Psoas muscle (tissue), 8 donors: ENCODE data around the gene IL34. TPM values are rescaled to one million over a fixed set of nuclear protein-coding genes. Genes with fewer than 3 reads are reported as not detected.
"Not testable (repeated sequence)": the region's sequence is repeated elsewhere in the genome, so short reads cannot be mapped to it uniquely, and the experiment has no call there.

Experiments used
- ATAC-seq, 4 donors: fragments of 200-7000 bp; cut with Tn5 transposase; one replicate each; pipeline ENCODE4 v1.9.1; 2020; ENCODE audit warnings: moderate library complexity in 3 of 4, mild to moderate bottlenecking in 2 of 4
- DNase-seq, 2 donors: peaks; one replicate each; pipeline ENCODE4 v3.0.0-alpha.2; 2020
- H3K27ac ChIP-seq: fragments of 200-600 bp; one replicate; pipeline ENCODE4 v1.8.0; 2022
- H3K27me3 ChIP-seq, 3 donors: fragments of 200-600 bp in 1 of 3; one replicate each; pipeline versions ENCODE4 v1.6.1 to v1.8.0; 2013 to 2022; ENCODE audit warnings: low read length in 2 of 3, mild to moderate bottlenecking in 2 of 3, moderate library complexity in 1 of 3; ENCODE audit not compliant: insufficient read depth in 3 of 3
- H3K36me3 ChIP-seq, 2 donors: fragments of 200-600 bp in 1 of 2; one replicate each; pipeline versions ENCODE4 v1.6.1 to v1.8.0; 2013 to 2022; ENCODE audit warnings: low read depth in 1 of 2, mild to moderate bottlenecking in 1 of 2, moderate library complexity in 1 of 2; ENCODE audit not compliant: insufficient read depth in 1 of 2
- H3K4me1 ChIP-seq: fragments of 200-600 bp; one replicate; pipeline ENCODE4 v1.8.0; 2022
- H3K4me3 ChIP-seq: fragments of 200-600 bp; one replicate; pipeline ENCODE4 v1.8.0; 2022; ENCODE audit warnings: mild to moderate bottlenecking
- H3K9me3 ChIP-seq: fragments of 200-600 bp; one replicate; pipeline ENCODE4 v1.8.0; 2022
- CTCF ChIP-seq: fragments of 200-600 bp; IDR thresholded peaks from one replicate; pipeline ENCODE4 v1.8.0; 2022; ENCODE audit warnings: antibody characterized with exemption
- whole genome bisulfite sequencing, 3 donors: extraction: QIAGEN DNeasy Blood & Tissue Kit; methylation state at CpG; one replicate each; pipeline versions ENCODE4 v1.1.6 to v1.1.7; 2013; 5-methylcytosine and 5-hydroxymethylcytosine counted together
- intact Hi-C, 2 donors: fragments of 100-400 bp; cut with DNase I; formaldehyde crosslinking; loops; one replicate each; pipeline versions ENCODE4 v1.11.0 to v1.14.2; 2022
- polyA plus RNA-seq, 3 donors: library from polyadenylated mRNA; stranded (reverse); fragments of 200-250 nt; gene quantifications; one replicate each; pipeline ENCODE4 v1.2.3, GENCODE V29; 2013
- total RNA-seq, 4 donors: library from RNA; stranded (reverse); fragmentation: NEBNext Ultra II Directional in 2 of 4; extraction: Animal tissue kit (Norgen Biotek cat#: 25700) in 2 of 4; gene quantifications; one replicate each; pipeline versions ENCODE4 v1.2.1 to v1.2.4, GENCODE V29; 2021 to 2023
- donor health status: healthy with polysubstance abuse.
- donor health status: DM: no; HTN: no; CAD: no; lungs with moderate emphysema.
- donor health status: Bipolar disorder and iron deficiency.
- donor health status: healthy.
- donor health status: DM: yes; HTN: yes; CAD: no.
- donor health status: DM: no; HTN: no; CAD: no.
- donor health status: DM: no; HTN: no; CAD: no.
- donor health status: DM: yes; HTN: yes; CAD: no.

Gene IL34
- total and polyA plus RNA-seq, 7 donors: 0.89 to 18.5 (median 6.5) TPM

DNA sequence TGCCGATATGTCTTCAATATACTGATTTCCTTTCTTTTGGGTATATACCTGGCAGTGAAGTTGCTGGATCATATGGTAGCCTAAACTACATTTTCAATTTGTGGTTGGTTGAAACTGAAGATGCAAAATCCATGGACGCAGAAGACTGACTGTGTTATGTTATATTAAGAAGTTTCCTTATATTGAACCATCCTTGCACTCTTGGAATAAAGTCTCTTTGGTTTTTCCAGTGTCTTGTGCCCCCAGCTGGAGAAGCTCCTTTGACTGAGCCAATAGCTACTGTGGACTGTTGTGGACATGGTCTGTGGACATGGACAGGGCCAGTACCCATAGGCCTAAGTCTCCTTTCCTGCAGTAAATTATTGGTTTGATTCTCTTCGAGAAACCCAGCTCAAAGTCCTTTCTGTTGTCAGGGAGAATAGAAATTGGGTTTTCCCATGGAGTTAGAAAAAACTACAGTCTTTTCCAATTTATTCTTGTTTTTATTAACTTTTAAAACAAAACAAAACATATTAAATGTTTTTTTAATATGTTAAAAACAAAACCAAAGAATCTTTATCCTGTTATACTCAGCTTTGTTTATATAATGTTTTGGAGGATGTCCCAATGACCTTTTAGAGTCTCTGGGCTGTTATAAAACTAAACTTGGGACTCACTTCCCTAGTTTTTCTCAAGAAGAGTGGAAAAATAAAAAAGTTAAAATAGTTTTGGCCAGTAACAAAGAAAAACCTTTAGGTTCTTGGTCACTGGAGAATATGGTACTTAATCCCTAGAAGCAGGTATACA is 15.2 kb upstream of the IL34 start:
- Histone ChIP-seq H3K9me3 (no peaks in the 10 kb centered on the region), H3K4me1 (no peaks in the 10 kb centered on the region), H3K4me3 (no peak overlapping the region), H3K27ac (no peak overlapping the region), H3K36me3 (no peaks in the 10 kb centered on the region), H3K27me3 (no peaks in the 10 kb centered on the region)
- intact Hi-C loops: no loop called here
- WGBS, 3 donors: 75 to 88% (median 76%) methylated on average over 3 of the region's 3 CpGs
- TF ChIP-seq CTCF: no peak
- no peak for ATAC-seq
- no peak for DNase-seq

GRCh38 chr16:70632273-70632672 is 14.1 kb upstream of the IL34 start:
- intact Hi-C loops: no loop called here
- WGBS, 3 donors: 85 to 88% (median 86%) methylated on average over 5 of the region's 5 CpGs
- no peak for ATAC-seq
- Histone ChIP-seq H3K27ac (no peak overlapping the region), H3K27me3 (no peaks in the 10 kb centered on the region), H3K4me3 (no peak overlapping the region), H3K36me3 (no peaks in the 10 kb centered on the region), H3K9me3 (no peaks in the 10 kb centered on the region), H3K4me1 (no peaks in the 10 kb centered on the region)
- no peak for TF ChIP-seq CTCF
- DNase-seq: no peak

DNA sequence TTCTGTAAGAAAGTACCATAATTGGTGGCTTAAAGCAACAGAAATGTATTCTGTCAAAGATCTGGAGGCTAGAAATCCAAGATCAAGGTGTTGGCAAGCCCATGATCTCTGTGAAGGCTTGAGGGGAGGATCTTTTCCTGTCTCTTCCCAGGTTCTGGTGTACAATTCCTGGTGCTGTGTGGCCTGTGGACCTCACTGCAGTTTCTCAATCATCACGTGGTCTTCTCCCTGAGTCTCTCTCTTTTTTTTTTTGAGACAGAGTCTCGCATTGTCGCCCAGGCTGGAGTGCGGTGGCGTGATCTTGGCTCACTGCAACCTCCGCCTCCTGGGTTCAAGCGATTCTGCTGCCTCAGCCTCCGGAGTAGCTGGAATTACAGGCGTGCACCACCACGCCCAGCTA is 12.7 kb upstream of the IL34 start:
- H3K4me3 ChIP-seq, ATAC-seq, DNase-seq, intact Hi-C loops, H3K9me3 ChIP-seq, H3K36me3 ChIP-seq, H3K27ac ChIP-seq, H3K4me1 ChIP-seq, H3K27me3 ChIP-seq: not testable (repeated sequence)
- 88 to 89% (median 89%) methylated on average over 10 of the region's 10 CpGs for WGBS, 3 donors

DNA sequence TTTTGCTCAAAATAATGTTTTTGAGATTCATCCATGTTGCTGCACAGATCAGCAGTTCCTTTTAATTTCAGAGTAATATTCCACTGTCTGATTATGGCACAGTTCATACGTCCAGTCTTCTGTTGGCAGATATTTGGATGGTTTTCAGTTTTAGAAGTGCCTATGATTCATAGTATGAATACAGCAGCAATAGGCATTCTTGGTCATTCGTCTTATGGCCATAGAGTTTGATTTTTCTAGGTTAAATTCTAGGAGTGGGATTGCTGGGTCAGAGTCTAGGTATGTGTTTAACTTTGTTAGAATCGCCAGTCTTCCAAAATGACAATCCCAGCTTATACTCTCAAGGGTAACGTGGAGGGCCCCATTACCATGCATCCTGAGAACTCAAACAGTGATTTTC is 11.5 kb upstream of the IL34 start:
- intact Hi-C loops: no loop called here
- Histone ChIP-seq H3K36me3 (no peaks in the 10 kb centered on the region), H3K27ac (no peak overlapping the region), H3K27me3 (no peaks in the 10 kb centered on the region), H3K4me3 (no peak overlapping the region), H3K9me3 (no peaks in the 10 kb centered on the region), H3K4me1 (no peaks in the 10 kb centered on the region)
- DNase-seq (no peak), ATAC-seq (no peak)
- 84 to 88% (median 87%) methylated on average over 4 of the region's 4 CpGs for WGBS, 3 donors
- TF ChIP-seq CTCF: no peak

GRCh38 chr16:70635336-70636016 is 10.9 kb upstream of the IL34 start:
- Histone ChIP-seq H3K27me3 (no peaks in the 10 kb centered on the region), H3K4me1 (no peaks in the 10 kb centered on the region), H3K4me3 (no peak overlapping the region), H3K27ac (no peak overlapping the region), H3K9me3 (no peaks in the 10 kb centered on the region), H3K36me3 (no peaks in the 10 kb centered on the region)
- no peak for DNase-seq
- no peak for TF ChIP-seq CTCF
- intact Hi-C loops: no loop called here
- WGBS, 3 donors: 75 to 86% (median 76%) methylated on average over 5 of the region's 5 CpGs
- ATAC-seq: no peak
